GM18909 (cell line): ENCODE results near the gene PCK1.

Experiments used
- ATAC-seq: cut with Tn5 transposase; IDR thresholded peaks from one replicate; pipeline ENCODE4 v1.9.1; 2021; ENCODE audit warnings: mild to moderate bottlenecking; ENCODE audit not compliant: unreplicated experiment, poor library complexity

Gene PCK1

GRCh38 chr20:57617079-57617795 lies 56.3 kb downstream of the PCK1 start:
- no peak for ATAC-seq
